ENCODE data around the gene NLRP5.
"Not testable (repeated sequence)": the region's sequence is repeated elsewhere in the genome, so short reads cannot be mapped to it uniquely, and the experiment has no call there.

Gene NLRP5

GRCh38 chr19:55986487-55986886 is at the start of gene NLRP5:
Gene NLRP5 (plus strand): TSS chr19:55986775.
- no peak for DNase-seq

- no peak for DNase-seq
Observed at GRCh38 chr19:55939206-55939605, 47.4 kb upstream of the NLRP5 start.

DNA sequence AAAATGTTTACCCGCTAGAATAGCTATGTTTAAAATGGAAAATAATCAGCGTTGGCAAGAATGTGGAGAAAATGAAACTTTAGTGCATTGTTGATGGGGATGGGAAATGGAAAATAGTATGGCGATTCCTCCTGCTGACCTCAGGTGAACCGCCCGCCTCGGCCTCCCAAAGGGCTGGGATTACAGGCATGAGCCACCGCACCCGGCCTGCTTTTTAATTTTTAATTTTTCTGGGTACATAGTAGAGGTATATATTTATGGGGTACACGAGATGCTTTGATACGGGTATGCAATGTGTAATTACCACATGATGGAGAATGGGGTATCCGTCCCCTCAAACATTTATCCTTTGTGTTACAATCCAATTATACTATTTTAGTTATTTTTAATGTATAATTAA is 46.3 kb upstream of the NLRP5 start:
- no peak for DNase-seq

DNA sequence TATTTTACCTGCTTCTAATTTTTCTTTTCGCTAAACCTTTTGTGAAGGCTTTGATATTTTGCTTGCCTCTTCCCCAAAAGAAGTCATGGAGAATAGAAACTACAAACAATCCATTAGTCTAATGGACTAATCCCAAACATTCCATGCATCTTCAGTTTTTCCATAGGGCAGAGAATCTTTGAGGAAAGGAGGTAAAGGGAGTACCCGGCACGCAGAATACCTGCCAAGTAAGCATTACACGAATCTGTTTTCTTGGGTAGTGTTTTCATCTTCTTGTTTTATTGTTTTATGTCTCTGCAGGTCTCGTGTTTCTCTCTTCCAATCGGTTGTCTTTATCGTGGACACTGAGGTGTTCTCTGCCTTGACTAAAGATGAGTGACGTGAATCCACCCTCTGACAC is 39.0 kb upstream of the NLRP5 start, which contains the start of gene NLRP8:
TSS of gene NLRP8 (plus strand) at position 301 of the 400 bp plus-strand sequence.
- DNase-seq, result no peak

- DNase-seq, result not testable (repeated sequence)
Observed at GRCh38 chr19:55950566-55950965, 36.0 kb upstream of the NLRP5 start.

GRCh38 chr19:55956431-55956830 is 30.1 kb upstream of the NLRP5 start:
- no peak for DNase-seq

GRCh38 chr19:55958356-55958755 is 28.2 kb upstream of the NLRP5 start:
- no peak for DNase-seq

- no peak for DNase-seq
Observed at GRCh38 chr19:55959996-55960675, 26.4 kb upstream of the NLRP5 start.

DNA sequence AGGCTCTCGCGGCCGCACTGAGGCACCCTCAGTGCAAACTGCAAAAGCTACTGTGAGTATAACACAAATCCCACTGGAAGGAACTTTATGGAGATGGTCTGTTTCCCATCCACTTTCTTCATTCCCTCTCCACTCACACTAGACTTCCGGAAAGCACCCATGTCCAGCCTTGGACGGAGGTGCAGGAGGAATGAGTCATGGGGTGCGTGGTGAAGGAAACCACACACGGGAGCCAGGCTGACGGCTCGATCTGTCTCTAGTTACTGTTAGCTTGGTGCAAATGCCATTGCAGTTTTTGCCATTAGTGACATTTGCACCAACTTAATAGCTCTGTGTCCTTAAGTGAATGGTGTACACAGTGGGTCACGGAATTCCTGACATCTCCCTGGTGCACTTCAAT is 24.4 kb upstream of the NLRP5 start:
- DNase-seq, result no peak

GRCh38 chr19:55973982-55974381 is 12.6 kb upstream of the NLRP5 start:
- no peak for DNase-seq

- no peak for DNase-seq
Observed at GRCh38 chr19:55980415-55980814, 6.2 kb upstream of the NLRP5 start.

- no peak for DNase-seq
Observed at GRCh38 chr19:55985254-55985653, 1.3 kb upstream of the NLRP5 start.

GRCh38 chr19:55990831-55991230 is 4.3 kb downstream of the NLRP5 start:
- DNase-seq, result no peak

GRCh38 chr19:55993492-55993891 is 6.9 kb downstream of the NLRP5 start:
- DNase-seq, result no peak

DNA sequence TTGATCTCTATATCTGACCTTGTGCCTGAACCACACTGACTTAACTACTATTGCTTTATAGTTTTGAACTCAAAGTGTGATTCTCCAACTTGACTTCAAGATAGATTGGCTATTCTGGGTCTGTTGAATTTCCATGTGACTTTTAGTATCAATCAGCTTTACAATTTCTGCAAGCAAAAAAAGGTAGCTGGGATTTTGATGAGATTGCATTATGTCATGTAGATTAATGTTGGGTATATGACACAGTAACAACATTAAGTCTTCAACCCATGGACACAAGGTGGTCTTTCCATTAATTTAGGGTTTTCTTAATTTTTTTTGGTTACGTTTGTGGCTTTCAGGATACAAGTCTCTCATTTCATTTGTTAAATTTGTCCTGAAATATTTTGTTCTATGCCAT is 28.2 kb downstream of the NLRP5 start:
- no peak for DNase-seq

DNA sequence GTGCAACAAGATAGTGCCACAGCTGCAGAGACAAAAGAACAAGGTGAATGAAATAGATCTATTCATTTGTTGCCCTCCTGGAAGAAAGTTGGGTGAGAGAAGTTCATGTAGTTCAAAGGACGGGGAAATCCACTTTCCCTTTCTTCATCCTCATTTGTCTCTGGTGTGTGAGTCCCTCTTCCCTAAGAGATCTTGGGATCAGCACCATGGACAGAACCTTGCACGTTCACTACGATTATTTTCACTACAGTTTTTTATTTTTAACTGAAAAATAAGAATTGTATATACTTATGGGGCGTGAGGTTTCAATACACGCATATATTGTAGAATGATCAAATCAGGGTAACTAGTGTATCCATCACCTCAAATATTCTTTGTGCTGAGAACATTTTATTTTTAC is 29.2 kb downstream of the NLRP5 start:
- DNase-seq, result no peak

DNA sequence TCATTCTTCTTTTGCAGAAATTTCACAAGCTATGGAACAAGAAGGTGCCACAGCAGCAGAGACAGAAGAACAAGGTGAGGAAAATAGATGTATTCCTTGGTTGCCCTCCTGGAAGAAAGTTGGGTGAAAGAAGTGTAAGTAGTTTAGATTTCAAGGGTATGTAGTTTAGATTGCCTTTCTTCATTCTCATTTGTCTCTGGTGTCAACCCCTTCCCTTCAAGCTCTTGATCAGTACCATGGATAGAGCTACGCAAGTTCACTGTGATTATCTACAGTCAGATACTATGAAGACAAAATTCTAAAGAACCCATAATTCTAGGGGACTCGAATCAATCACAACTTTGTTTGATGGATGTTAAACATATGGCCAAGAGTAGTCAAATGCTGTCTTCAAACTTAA is 32.8 kb downstream of the NLRP5 start:
- DNase-seq, result not testable (repeated sequence)

- DNase-seq, result not testable (repeated sequence)
Observed at GRCh38 chr19:56020355-56020975, 33.9 kb downstream of the NLRP5 start.

GRCh38 chr19:56026769-56027168 is 40.2 kb downstream of the NLRP5 start:
- DNase-seq, result no peak

DNA sequence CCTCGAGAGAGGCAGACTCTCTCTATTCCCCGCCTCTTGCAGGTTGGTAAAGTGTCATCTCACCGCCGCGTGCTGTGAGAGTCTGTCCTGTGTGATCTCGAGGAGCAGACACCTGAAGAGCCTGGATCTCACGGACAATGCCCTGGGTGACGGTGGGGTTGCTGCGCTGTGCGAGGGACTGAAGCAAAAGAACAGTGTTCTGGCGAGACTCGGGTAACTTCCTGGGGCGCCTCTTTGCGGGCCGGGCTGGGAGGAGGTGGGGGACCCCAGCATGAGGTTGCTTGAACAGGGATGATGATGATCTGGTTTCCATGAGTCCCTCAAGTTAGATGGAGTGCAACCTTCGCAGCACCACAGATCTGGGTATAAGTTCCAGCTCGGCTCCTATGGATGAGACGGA is 67.0 kb downstream of the NLRP5 start:
- no peak for DNase-seq

GRCh38 chr19:56066152-56067023 is 79.8 kb downstream of the NLRP5 start:
- DNase-seq, result peak; percentile 43

DNA sequence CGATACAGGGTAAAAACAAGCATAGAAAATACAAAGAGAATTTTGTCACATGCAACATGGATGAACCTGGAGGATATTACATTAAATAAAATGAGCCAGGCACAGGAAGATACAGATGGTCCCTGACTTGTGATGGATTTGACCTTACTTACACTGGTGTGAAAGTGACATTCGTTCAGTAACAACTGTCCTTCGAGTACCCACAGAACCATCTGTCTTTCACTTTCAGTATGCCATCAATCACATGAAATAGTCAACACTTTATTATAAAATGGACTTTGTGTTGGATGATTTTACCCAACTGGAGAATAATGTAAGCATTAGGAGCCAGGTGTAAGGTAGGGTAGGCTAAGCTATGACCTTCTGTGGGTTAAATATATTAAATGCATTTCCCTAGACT is 83.1 kb downstream of the NLRP5 start:
- DNase-seq, result no peak

GRCh38 chr19:56071151-56071550 is 84.6 kb downstream of the NLRP5 start:
- DNase-seq, result peak; percentile 3

GRCh38 chr19:56076498-56076897 is 89.9 kb downstream of the NLRP5 start:
- DNase-seq, result peak; percentile 27
